Nephron progenitor cell (in vitro differentiated cells): ENCODE measurements around the gene STAT5B.

Source experiments
- DNase-seq: peaks from one replicate; pipeline ENCODE4 v3.0.0; 2021
- H3K27ac Mint-ChIP-seq: 2 replicates; pipeline ENCODE4 v1.8.0; 2021; ENCODE audit warnings: mild to moderate bottlenecking, moderate library complexity, mixed read lengths
- H3K27me3 Mint-ChIP-seq: 2 replicates; pipeline ENCODE4 v1.8.0; 2021; ENCODE audit warnings: mild to moderate bottlenecking, low read depth, mixed read lengths; ENCODE audit not compliant: poor library complexity
- H3K36me3 Mint-ChIP-seq: 2 replicates; pipeline ENCODE4 v1.8.0; 2021; ENCODE audit warnings: low read depth, mixed read lengths
- H3K4me1 Mint-ChIP-seq: 2 replicates; pipeline ENCODE4 v1.8.0; 2021; ENCODE audit warnings: mixed read lengths
- H3K4me3 Mint-ChIP-seq: 2 replicates; pipeline ENCODE4 v1.8.0; 2021; ENCODE audit warnings: mild to moderate bottlenecking, moderate library complexity, mixed read lengths
- H3K9me3 Mint-ChIP-seq: 2 replicates; pipeline ENCODE4 v1.8.0; 2021; ENCODE audit warnings: mild to moderate bottlenecking, moderate library complexity, mixed read lengths
- TF ChIP-seq, protein P1 (sequence below): fragments of 200-600 bp; sonication (generic); IDR thresholded peaks from 2 replicates; pipeline ENCODE4 v1.5.0; 2021; ENCODE audit warnings: antibody characterized with exemption

The STAT5B gene

DNA sequence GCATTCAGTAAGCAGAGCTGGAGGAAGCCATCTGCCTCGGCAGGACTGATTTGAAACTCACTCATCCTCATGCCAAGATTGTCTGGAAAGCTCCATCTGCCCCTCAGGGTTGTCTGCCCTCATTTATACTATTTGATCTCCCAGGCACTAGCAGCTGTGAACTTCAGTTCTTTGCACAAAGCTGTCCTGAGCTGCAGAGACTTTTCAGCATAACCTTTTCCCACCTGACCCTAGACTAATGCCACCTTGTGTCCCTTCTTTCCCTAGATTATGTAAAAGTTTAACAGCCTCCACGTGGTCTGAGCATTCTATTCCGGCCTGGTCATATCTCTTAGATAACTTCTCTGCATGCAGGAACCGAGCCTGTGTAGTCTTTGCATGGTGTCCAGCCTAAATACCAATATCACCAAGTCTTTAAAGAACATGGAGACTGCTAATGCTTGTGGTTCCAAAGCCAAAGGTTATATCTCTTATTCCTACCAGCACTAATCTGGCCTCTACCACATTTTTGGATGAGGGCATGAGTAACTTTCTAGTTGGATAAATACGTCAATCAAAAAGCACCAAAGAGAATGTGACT lies 41.2 kb upstream of the STAT5B start:
- Mint-ChIP-seq H3K36me3 (peaks cover 31% of the 10 kb centered on the region), H3K4me3 (no peak overlapping the region), H3K27me3 (peaks cover 3% of the 10 kb centered on the region), H3K27ac (no peak overlapping the region), H3K9me3 (no peaks in the 10 kb centered on the region), H3K4me1 (peaks cover 48% of the 10 kb centered on the region)
- DNase-seq: no peak
- TF ChIP-seq, protein P1, sequence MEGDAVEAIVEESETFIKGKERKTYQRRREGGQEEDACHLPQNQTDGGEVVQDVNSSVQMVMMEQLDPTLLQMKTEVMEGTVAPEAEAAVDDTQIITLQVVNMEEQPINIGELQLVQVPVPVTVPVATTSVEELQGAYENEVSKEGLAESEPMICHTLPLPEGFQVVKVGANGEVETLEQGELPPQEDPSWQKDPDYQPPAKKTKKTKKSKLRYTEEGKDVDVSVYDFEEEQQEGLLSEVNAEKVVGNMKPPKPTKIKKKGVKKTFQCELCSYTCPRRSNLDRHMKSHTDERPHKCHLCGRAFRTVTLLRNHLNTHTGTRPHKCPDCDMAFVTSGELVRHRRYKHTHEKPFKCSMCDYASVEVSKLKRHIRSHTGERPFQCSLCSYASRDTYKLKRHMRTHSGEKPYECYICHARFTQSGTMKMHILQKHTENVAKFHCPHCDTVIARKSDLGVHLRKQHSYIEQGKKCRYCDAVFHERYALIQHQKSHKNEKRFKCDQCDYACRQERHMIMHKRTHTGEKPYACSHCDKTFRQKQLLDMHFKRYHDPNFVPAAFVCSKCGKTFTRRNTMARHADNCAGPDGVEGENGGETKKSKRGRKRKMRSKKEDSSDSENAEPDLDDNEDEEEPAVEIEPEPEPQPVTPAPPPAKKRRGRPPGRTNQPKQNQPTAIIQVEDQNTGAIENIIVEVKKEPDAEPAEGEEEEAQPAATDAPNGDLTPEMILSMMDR: no peak

DNA sequence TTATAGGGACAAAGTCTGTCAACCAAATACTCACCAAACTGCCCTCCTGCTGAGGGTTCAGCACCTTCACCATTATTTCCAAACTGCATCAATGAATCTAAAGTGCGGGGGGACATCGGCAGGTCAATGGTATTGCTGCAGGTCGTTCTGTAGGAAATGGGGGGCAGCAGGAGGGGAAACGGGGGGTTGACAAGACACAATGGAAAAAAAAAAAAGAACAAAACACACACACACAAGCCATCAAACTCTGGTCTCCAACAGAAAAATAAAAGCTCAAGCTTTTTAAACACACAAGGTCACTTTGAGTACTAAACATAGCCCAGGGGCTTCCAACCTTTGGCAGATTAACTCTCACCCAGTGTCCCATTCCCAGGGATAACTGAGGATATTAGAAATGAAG lies 40.6 kb upstream of the STAT5B start:
- peaks cover 52% of the 10 kb centered on the region for H3K4me1 Mint-ChIP-seq
- H3K36me3 Mint-ChIP-seq: peaks cover 26% of the 10 kb centered on the region
- H3K9me3 Mint-ChIP-seq: no peaks in the 10 kb centered on the region
- H3K27ac Mint-ChIP-seq: peak overlapping the region; percentile 72
- no peak for DNase-seq
- TF ChIP-seq, protein P1: no peak
- no peak overlapping the region for H3K4me3 Mint-ChIP-seq
- peaks cover 3% of the 10 kb centered on the region for H3K27me3 Mint-ChIP-seq

DNA sequence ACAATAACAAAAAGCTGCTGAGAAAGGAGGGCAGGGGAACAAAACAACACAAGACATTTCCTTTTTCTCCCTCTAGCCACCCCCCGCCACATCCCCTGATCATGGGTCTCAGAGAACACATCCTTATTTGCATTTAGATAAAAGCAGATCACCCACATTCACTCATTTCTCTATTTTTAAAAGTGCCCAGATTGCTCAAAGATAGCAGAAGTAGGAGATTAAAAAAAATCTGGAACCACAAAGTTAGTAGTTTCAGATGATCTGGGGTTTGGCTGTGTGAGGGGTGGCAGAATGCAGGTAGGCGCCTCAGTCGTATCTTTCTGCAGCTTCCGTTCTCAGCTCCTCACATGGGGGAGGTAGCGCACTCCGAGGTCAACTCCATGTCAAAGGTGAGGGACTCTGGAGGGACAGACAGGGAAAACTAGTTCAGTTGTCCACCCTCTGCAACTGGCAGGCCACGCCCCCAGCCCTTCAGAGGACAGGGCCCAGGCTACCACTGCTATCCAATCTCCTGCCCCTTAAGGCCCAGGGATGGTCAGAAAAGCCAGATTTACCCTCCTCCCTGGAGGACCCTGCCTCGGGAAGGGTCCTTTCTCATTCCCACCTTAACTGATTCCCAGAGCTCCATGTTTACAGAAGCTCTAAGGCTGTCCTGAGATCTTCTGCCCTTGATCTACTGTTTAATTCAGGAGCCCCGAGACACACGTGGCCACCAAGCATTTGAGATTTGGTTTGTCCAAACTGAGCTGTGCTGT lies 39.4 kb upstream of the STAT5B start:
- Mint-ChIP-seq H3K9me3 (no peaks in the 10 kb centered on the region), H3K27ac (peak overlapping the region; percentile 71), H3K27me3 (peaks cover 7% of the 10 kb centered on the region), H3K4me1 (peaks cover 64% of the 10 kb centered on the region), H3K36me3 (peaks cover 21% of the 10 kb centered on the region), H3K4me3 (peak overlapping the region; percentile 43)
- TF ChIP-seq, protein P1: no peak
- peak; percentile 47 for DNase-seq

DNA sequence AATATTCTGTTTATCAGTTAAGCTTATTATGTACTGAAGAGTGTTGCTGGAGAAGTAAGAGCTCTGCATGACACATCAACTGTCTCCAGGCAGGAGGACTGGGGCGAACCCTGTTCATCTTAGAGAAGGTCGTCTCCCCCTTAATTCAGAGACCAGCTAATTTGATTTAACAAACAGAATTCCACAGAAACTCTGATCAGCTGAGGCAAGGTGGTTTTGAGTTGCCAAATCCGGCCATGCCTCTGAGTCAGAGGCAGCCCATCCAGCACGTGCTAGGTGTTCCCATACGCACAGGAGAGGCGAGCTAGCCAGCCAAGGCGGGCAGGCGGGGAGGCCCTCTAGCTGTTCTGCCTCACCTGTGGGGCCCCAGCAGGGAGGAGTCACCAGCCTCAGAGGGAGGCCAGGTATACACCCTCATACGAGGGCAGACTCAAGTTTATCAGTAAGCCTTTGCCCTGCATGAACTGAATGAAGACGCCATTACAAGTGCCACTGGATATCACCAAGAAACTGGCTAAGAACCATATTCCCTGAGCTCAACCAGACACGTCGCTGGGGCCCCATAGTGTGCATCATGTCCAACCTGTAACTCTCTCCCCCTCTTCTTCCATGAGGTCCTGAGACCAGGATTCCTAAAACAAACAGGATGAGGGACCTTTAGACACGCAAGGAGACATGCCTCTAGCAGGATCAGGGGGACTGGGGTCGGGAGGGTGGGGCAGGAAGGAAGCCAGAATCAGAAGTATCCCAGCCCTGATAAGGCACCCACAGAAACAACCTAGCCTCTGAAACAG lies 37.8 kb upstream of the STAT5B start:
- no peak for DNase-seq
- Mint-ChIP-seq H3K4me3 (peak overlapping the region; percentile 7), H3K4me1 (peaks cover 73% of the 10 kb centered on the region), H3K9me3 (no peaks in the 10 kb centered on the region), H3K27me3 (peaks cover 9% of the 10 kb centered on the region), H3K36me3 (peaks cover 16% of the 10 kb centered on the region), H3K27ac (peak overlapping the region; percentile 54)
- TF ChIP-seq, protein P1: no peak

DNA sequence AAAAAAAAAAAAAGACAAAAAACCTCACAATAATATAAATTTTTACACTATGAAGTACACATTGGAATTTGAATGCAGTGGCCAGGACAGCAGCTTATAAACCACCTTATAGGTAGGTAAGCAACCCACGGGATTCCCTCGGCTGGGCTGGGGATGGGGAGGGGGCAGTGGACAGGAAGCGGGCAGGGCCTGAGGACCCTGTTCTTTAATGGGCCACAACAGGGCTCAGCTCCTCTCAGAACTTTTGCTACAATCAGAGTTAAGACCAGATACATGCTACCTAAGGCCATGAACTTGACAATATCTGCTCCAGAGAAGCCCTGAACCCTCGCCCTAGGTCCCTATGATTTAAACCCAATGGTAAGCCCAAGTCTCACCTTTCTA lies 37.2 kb upstream of the STAT5B start:
- no peak for DNase-seq
- TF ChIP-seq, protein P1: no peak
- no peak overlapping the region for H3K27ac Mint-ChIP-seq
- peak overlapping the region; percentile 7 for H3K4me3 Mint-ChIP-seq
- H3K4me1 Mint-ChIP-seq: peaks cover 79% of the 10 kb centered on the region
- no peaks in the 10 kb centered on the region for H3K9me3 Mint-ChIP-seq
- H3K27me3 Mint-ChIP-seq: peaks cover 9% of the 10 kb centered on the region
- H3K36me3 Mint-ChIP-seq: peaks cover 16% of the 10 kb centered on the region
